Measurements from ENCODE around the gene PPDPF. TPM values are rescaled to one million over a fixed set of nuclear protein-coding genes. Genes with fewer than 3 reads are reported as not detected.

The PPDPF gene
- total RNA-seq, 1 experiment from 2014 or later: 243 TPM

DNA sequence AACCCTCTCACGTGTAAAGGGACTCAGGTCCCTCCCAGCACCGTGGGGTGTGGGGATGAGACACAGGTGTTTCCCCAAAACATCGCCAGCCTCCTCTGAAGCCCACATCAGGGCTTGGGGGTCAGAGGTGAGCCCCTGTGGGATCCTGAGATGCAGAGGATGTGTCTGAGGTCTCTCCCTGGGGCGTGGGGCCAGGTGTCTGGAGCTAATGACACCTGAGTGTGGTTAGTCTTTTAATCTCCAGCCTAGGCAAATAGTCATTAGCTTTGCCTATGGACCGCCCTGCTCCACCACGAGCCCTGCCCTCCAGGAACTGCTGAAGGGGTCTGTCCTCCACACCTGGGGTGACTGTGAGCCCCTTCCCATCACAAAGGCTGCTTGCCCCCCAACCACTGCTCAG is 25.2 kb downstream of the PPDPF start:
- H3K4me3 ChIP-seq: no peak overlapping the region
- H3K79me2 ChIP-seq (ENCODE audit: low read depth): no peaks in the 10 kb centered on the region
- CTCF ChIA-PET: interaction anchor here (0.9 kb wide), 1 partner anchor 96 kb away, joined by 5 read pairs; no protein-coding TSS in a partner anchor
- no peaks in the 10 kb centered on the region for H4K20me1 ChIP-seq (ENCODE audit: insufficient read depth)
- peaks cover 26% of the 10 kb centered on the region; the same call in 1 of the 2 replicates for H3F3A ChIP-seq (ENCODE audit: insufficient read depth, low read depth)
- peak overlapping the region; percentile 71 for H3K4me2 ChIP-seq
- no peaks in the 10 kb centered on the region for H3K9me3 ChIP-seq (ENCODE audit: insufficient read depth, low read depth)
- POLR2A ChIA-PET (ENCODE audit: unreplicated experiment): interaction anchor here (0.6 kb wide), 2 partner anchors 10 to 96 kb away, joined by 3 to 8 read pairs; no protein-coding TSS in a partner anchor
- TF ChIP-seq EZH2 (IDR thresholded peaks at IDR 0.05; ENCODE audit: low read depth): no peak
- TF ChIP-seq CTCF (conservative IDR thresholded peaks at IDR 0.05): no peak
- no peaks in the 10 kb centered on the region for H3K9me2 ChIP-seq (ENCODE audit: insufficient read depth)
- peaks cover 57% of the 10 kb centered on the region for H3K4me1 ChIP-seq (replicated peaks; ENCODE audit: insufficient read depth)
- DNase-seq: no peak
- no peaks in the 10 kb centered on the region for H3K36me3 ChIP-seq (ENCODE audit: low read depth)
- H3K27ac ChIP-seq: peak overlapping the region; percentile 73
- intact Hi-C loops (cut with micrococcal nuclease; ENCODE audit: unreplicated experiment): no loop called here
- no peak overlapping the region for H2AFZ ChIP-seq
- no peaks in the 10 kb centered on the region for H3K27me3 ChIP-seq (ENCODE audit: insufficient read depth, low read depth)
- no TSS peak for BruUV-seq (replicated peaks)

- intact Hi-C loops (cut with micrococcal nuclease; ENCODE audit: unreplicated experiment): no loop called here
- BruUV-seq (replicated peaks): no TSS peak
Observed at GRCh38 chr20:63546256-63546955, 25.8 kb downstream of the PPDPF start.

More at GRCh38 chr20:63546256-63546955, 25.8 kb downstream of the PPDPF start:
- Histone ChIP-seq H3F3A (ENCODE audit: insufficient read depth, low read depth) (peaks cover 26% of the 10 kb centered on the region; the same call in 1 of the 2 replicates), H3K4me2 (peak overlapping the region; percentile 71), H3K4me1 (replicated peaks; ENCODE audit: insufficient read depth) (peaks cover 57% of the 10 kb centered on the region), H2AFZ (no peak overlapping the region), H3K79me2 (ENCODE audit: low read depth) (no peaks in the 10 kb centered on the region), H3K9me3 (ENCODE audit: insufficient read depth, low read depth) (no peaks in the 10 kb centered on the region), H3K9me2 (ENCODE audit: insufficient read depth) (no peaks in the 10 kb centered on the region), H3K36me3 (ENCODE audit: low read depth) (no peaks in the 10 kb centered on the region), H3K4me3 (no peak overlapping the region), H3K27ac (peak overlapping the region; percentile 73; the same call in 1 of the 2 replicates), H4K20me1 (ENCODE audit: insufficient read depth) (no peaks in the 10 kb centered on the region), H3K27me3 (ENCODE audit: insufficient read depth, low read depth) (no peaks in the 10 kb centered on the region)
- CTCF ChIA-PET: interaction anchor here (0.9 kb wide), 1 partner anchor 95 kb away, joined by 5 read pairs; no protein-coding TSS in a partner anchor
- no peak for DNase-seq
- TF ChIP-seq EZH2 (IDR thresholded peaks at IDR 0.05; ENCODE audit: low read depth): no peak
- no peak for TF ChIP-seq CTCF (conservative IDR thresholded peaks at IDR 0.05)
- POLR2A ChIA-PET (ENCODE audit: unreplicated experiment): no interaction called here

Measured in PC-9 (cell line).